GM12891 (cell line): ENCODE results near the gene CACTIN.

Source experiments
- POLR2A ChIP-seq: IDR thresholded peaks from 2 replicates; pipeline ENCODE4 v1.6.1; 2011; ENCODE audit warnings: low read depth, low read length, control low read depth
- POLR2AphosphoS5 ChIP-seq: IDR thresholded peaks from 2 replicates; pipeline ENCODE4 v1.6.1; 2011; ENCODE audit warnings: low read depth, low read length, control low read depth
- SPI1 ChIP-seq: IDR thresholded peaks from 2 replicates; pipeline ENCODE4 v1.6.1; 2011; ENCODE audit warnings: low read depth, low read length, control low read depth
- TAF1 ChIP-seq: IDR thresholded peaks from 2 replicates; pipeline ENCODE4 v1.6.1; 2011; ENCODE audit warnings: low read depth, low read length, control low read depth

GRCh38 chr19:3586707-3587346 lies 39.8 kb downstream of the CACTIN start:
- TF ChIP-seq POLR2AphosphoS5 (no peak), TAF1 (no peak), POLR2A (no peak), SPI1 (no peak)
